Measurements from ENCODE around the gene MTMR10.
A peak's percentile ranks its signal among the peaks of the same experiment; 100 is the strongest.

MTMR10 gene

GRCh38 chr15:31010036-31010435 is 18.6 kb upstream of the MTMR10 start:
- no peak for DNase-seq

DNA sequence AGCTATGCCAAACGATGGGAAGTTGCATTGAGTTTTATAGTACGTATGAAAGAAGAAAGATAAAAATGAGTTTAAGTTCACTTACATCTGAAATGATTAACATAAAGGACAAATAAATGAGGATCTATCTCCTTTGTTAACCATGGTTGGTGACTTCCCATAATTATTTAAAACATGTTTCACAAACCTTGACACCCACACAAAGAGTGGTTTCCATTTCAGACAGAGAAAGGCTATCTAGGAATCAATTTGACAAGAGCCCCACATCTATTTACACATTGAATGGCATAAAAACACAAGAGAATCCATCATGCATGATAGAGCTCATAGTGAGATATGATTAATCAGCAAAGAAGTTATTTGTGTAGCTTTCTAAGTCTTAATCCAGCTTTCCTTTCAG is 14.2 kb upstream of the MTMR10 start:
- no peak for DNase-seq

GRCh38 chr15:31004220-31004733 is 12.8 kb upstream of the MTMR10 start:
- DNase-seq: peak; percentile 66

- DNase-seq: no peak
Measured at GRCh38 chr15:31001702-31002101, 10.3 kb upstream of the MTMR10 start.

- DNase-seq: no peak
Measured at GRCh38 chr15:30999729-31000128, 8.3 kb upstream of the MTMR10 start.

- no peak for DNase-seq
Measured at GRCh38 chr15:30997270-30997669, 5.8 kb upstream of the MTMR10 start.

DNA sequence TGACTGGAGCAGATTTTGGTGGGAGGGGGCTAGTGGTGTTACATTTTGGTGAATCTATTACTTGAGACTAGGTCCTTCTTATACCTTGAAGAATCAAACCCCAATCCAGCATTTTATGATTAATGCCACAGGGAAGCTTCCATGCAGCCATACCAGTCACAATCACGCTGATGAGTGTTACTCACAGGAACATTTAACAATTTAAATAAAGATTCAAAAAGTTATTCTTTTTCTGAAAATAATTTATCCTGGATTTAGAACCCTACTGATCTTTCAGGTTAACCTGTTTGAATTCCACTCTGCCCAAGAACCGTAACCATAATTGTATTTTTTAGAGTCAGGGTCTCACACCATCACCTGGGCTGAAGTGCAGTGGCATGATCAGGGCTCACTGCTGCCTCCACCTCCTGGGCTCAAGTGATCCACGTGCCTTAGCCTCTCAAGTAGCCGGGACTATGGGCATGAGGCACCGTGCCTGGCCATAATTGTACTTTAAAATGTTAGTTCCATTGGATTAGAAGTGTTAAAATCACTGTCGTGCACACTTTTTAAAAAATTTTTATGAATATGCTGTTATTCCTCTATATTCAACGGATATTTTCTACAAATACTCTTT is 929 bp upstream of the MTMR10 start:
- no peak for DNase-seq

DNA sequence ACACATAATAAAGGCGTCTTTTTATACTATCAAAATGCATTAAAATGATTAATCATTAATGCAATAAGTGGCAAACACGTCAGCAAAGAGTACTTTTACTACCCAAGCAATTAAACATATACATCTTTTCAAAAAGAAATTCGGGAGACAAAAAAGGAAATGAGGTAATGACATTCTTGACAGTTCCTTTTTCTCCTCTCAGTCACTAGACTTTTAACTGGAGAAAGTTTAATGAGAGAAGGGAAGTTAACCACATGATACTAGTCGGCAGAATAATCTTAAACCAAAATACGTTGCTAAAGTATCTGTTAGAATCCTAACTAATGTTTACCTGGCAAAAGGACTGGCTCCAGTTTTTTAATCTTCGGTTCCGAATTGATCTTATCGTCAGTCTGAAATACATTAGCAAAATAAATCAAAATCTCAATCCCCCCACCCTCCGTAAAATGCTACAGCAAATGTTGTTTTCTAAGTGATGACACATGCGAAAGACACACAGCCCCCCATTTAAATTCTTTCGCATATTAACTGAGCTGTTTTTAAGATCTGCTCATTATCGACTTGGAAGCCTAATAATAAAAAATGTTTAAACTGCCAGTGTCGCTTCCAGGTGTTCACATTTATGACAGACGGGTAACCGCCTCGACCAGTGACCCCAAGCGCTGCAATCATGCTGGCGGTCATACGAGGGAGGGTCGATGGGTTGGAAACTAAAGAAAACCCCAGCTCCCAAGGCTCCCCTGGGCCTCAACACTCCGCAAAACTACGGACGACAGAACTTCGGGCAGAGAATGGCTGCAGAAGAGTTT is 778 bp downstream of the MTMR10 start:
- no peak for DNase-seq

DNA sequence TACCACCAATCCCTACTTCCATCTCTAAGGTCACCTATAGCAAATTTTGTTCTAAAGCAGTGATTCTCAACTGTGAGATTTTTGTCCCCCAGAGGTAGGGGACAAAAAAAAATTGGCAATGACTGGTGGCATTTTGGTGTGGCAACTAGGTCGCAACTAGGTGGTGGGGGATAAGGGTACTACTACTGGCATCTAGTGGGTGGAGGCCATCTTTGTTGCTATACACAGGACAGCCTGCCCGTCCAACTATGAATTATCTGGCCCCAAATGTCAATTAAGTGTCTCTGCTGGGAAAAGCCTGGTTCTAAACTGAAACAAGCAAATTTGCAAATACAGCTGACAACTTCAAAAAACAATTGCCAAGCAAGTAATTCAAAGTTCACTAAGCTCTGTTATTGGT is 1.4 kb downstream of the MTMR10 start:
- peak; percentile 2 for DNase-seq

DNA sequence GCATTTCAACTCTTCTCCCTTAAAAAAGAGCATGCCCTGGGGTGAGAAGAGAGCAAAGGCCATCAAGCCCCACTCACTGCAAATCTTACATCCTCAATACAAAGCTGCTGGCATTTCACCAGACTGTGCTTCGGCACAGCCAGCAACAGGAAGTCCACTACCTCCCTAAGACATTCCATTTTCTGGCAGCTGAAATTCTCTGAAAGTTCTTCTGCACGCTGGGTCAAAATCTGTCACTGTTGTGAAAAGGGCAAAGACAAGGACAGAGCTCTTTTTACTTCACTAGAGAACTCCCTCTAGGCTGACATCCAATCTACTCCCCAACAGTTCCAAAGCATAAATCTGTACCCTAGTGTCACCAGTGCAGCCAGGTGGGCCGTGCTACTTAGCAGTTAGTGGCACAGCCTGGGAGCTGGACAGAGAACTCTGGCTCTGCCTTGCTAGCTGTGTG is 6.3 kb downstream of the MTMR10 start:
- no peak for DNase-seq

DNA sequence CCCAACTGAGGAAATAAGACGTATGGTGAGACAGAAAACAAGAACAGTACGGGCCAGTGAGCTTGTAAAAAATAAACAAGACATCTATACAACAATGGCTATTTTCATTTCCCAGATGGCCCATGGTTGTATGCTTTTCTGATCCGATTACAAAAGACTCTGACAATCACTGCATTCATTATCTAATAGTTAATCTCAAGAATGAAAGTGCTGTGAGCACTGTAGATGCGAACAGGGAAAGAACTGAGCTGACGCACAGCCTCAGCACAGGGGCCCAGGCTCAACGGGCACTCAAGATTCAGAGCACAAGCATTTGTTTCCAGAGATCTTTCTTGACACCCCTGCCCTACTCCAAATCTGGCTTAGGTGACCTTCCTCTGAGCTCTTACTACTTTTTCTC is 6.9 kb downstream of the MTMR10 start:
- no peak for DNase-seq

GRCh38 chr15:30984118-30984517 is 7.3 kb downstream of the MTMR10 start:
- no peak for DNase-seq

DNA sequence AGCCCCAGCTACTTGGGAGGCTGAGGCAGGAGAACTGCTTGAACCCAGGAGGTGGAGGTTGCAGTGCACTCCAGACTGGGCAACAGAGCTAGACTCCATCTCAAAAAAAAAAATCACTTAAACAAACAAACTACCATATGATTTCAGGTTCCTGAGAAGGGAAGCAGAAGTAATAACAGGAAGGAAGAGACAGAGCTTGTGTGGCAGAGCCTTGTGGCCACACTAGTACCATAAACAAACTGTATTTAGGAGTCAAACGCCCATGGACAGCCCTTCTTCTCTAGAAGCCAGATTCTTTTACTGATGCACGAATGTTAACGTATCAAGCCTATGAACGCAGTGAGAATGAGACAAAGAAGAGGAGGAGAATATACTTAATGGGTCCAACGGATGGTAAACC is 12.0 kb downstream of the MTMR10 start:
- DNase-seq: no peak

DNA sequence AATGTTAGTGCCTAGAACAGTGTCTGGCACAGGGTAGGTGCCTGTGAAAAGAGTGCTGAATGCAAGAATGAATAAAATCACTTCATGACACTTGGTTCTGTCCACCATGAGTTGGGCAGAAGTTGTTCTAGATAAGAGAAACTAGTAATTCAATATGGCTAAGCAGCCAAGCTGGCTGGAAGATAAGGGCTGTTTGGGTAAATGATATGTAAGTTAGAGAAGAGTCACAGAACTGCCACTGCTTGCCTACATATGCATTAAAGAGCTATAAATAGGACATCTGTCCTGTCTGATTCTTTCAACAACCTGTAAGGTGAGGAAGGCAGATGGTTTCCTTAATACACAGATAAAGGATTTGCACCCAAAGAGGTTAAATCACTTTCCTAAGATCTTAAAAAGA is 13.1 kb downstream of the MTMR10 start:
- DNase-seq: no peak

DNA sequence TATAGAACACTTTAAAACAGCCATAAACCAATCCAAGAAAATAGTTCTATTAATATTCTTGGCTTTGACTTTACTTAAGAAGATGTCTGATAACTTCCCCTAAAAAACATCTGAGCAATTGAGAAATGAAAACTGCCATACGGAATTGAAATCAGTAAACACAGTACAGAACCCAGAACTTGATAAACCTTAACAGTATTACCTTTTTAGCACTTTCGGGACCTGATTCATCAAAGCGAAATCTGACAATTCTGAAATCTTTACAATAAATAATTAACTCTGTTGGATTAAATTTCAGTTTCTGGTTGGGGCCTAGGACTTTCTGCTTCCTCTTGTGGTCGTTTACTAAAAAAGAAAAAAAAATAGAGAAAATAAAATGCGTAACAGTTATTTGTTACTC is 17.3 kb downstream of the MTMR10 start:
- no peak for DNase-seq

- DNase-seq: no peak
Measured at GRCh38 chr15:30973379-30973778, 18.0 kb downstream of the MTMR10 start.

DNA sequence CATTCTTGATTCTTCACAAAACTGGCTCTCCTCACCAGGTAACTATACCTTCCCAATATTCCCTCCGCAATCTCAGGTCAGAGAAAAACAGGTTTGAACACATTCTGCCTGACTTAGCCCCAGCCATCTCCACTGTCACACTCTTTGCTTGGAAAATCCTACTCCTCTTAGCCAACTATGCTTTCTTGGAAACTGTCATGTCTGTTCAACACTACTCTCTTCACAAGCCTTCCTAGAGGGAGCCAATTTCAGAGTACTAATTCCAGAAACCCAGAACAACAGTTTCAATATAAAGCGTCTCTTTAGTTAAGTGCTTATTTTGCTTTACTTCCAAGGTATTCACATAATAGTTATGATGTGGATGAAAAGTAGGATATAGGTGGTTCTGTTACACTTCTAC is 21.7 kb downstream of the MTMR10 start:
- no peak for DNase-seq

- DNase-seq: no peak
Measured at GRCh38 chr15:30963681-30964080, 27.7 kb downstream of the MTMR10 start.

DNA sequence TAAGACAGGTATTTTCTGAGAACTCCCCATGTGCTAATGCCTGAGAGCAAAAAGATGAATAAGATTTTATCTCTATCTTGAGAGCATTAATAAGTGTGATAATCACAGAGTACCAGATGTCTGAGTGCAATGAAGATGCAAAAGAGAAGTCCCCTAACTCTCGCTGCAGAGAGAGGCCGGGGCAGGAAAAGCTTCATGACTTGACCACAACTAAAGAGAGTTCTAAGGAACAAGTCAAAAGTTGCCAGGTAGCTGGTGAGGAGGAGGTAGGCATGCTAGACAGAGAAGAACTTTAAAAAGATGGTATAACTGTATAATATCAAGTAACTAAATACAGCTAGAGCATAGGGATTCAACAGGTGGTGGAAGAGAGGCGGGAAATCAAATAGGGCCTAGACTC is 28.8 kb downstream of the MTMR10 start:
- no peak for DNase-seq

DNA sequence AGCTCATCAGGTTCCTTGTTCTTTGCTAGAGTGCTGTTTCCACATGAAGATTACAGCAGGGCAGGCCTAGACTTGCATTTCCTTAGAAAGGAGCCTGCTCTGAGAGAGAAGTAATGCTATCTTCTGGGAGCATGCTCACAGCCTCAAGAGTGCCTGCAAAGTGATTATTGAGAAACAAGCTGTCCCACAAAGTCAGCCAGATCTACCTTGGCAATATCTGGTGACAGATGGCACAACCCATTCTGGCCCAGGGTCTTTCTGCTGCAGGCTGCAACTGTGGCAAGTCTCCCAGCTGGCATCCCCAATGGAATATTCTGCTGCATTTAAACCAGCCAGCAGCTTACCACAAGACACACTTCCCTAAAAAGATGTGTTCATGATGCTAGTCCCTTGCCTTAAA is 29.3 kb downstream of the MTMR10 start:
- no peak for DNase-seq

DNA sequence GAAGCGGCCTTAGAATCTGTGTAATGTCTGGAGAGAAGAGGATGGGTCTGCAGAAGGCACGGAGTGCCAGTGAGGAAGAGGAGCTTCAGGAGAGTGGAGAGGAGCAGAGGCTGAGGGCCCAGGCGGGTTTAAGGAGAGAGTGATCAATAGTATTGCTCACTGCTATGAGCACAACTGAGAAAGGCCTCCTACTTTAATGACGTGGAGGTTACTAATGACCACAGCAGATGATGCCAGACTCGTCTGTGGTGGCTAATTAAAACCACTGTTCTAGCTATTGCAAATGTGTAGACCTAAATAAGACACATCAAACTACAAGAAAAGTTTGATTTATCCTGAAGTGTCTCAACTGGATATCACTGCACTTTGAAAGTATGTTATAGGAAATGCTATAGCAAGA is 33.2 kb downstream of the MTMR10 start:
- no peak for DNase-seq

DNA sequence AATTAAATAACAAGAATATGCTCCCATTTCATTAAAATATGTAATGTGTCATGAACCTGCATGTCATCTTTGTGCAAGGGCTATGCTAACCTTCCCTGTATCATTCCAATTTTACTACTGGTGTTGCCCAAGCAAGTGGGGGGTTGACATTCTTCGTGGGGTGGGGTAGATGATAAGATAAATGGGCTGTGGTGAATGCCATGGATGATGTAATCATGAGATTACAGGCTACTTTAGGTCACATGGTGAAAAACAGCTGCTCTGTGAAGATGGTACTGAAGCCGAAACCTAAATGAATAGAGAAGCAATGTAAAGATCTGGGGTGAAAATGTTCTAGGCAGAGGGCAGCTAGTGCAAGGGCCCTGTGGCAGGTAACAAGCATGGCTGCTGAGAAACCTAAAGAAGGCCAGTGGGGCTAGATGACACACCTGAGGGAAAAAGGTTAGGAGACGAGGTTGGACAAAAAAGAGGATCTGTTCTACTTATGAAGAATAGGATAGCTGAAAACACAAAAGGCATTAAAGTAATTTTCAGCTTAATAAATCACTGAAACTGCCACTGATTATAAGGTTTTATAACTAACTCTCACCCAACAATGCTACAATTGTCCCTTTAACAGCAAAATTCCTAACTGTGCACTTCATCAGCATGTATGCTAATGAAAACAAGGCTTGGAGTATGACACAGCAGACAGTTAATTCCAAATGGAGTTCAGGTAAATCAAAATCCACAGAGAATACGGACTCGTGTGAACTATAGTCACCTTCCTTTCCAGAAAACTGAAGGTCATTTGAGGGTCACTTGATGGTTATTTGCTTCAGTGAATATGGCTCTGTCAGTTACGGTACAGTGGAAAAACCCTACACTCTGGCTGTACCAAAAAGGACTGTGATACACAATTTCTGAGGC is 35.0 kb downstream of the MTMR10 start:
- no peak for DNase-seq

DNA sequence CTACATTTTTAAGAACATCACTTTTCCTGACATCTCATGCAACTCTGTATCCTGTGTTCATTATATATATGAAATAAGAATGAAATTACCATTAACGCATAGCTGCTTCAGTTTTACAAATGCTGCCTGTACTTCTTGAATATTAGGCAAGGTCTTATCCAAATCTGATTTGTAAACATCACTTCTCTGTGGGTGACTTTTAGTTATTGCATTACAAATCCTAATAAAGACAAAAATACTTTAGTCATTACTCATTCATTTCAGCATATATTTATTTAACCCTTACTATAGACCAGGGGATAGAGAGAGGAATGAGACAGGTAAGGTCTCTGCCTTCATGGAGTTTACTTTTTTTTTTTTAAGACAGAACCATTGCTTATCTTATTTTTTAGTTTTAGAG is 36.8 kb downstream of the MTMR10 start:
- DNase-seq: no peak
